Panc1 (cell line): ENCODE data around the gene G6PC3. TPM values are rescaled to one million over a fixed set of nuclear protein-coding genes. Genes with fewer than 3 reads are reported as not detected.

Experiments used
- total RNA-seq: library from RNA; stranded (reverse); gene quantifications from one replicate; pipeline ENCODE4 v1.2.1, GENCODE V29; 2021; ENCODE audit not compliant: unreplicated experiment

The G6PC3 gene
- total RNA-seq, 1 experiment from 2014 or later = 42.7 TPM

Other genes with a start within 250 kb of the G6PC3 start
- 7.1 TPM for gene MPP3, start 237.6 kb upstream of the G6PC3 start, total RNA-seq
- gene CD300LG, start 223.6 kb upstream of the G6PC3 start, total RNA-seq = not detected
- gene MPP2, start 163.2 kb upstream of the G6PC3 start, total RNA-seq = 3.5 TPM
- gene PPY, start 128.3 kb upstream of the G6PC3 start, total RNA-seq = not detected
- gene PYY, start 116.8 kb upstream of the G6PC3 start, total RNA-seq = not detected
- gene NAGS, start 66.1 kb upstream of the G6PC3 start, total RNA-seq = 2.7 TPM
- gene TMEM101, start 55.8 kb upstream of the G6PC3 start, total RNA-seq = 32.8 TPM
- gene LSM12, start 4.1 kb upstream of the G6PC3 start, total RNA-seq = 73.0 TPM
- 11.5 TPM for gene HDAC5, start 52.9 kb downstream of the G6PC3 start, total RNA-seq
- gene HROB, start 71.2 kb downstream of the G6PC3 start, total RNA-seq = 7.8 TPM
- not detected for gene ASB16, start 100.0 kb downstream of the G6PC3 start, total RNA-seq
- 30.7 TPM for gene TMUB2, start 116.2 kb downstream of the G6PC3 start, total RNA-seq
- gene ATXN7L3, start 129.1 kb downstream of the G6PC3 start, total RNA-seq = 69.8 TPM
- 116 TPM for gene UBTF, start 148.9 kb downstream of the G6PC3 start, total RNA-seq
- gene SLC4A1, start 197.4 kb downstream of the G6PC3 start, total RNA-seq = not detected
- gene RUNDC3A, start 237.9 kb downstream of the G6PC3 start, total RNA-seq = 3.6 TPM